ENCODE results near the gene ZNF254. TPM values are rescaled to one million over a fixed set of nuclear protein-coding genes. Genes with fewer than 3 reads are reported as not detected.
"Not testable (repeated sequence)": the region's sequence is repeated elsewhere in the genome, so short reads cannot be mapped to it uniquely, and the experiment has no call there.

The ZNF254 gene
- total RNA-seq, 1 donor: 15.2 TPM

- no peaks in the 10 kb centered on the region for H4K20me1 ChIP-seq (ENCODE audit: insufficient read depth, low read length)
- H3K27ac ChIP-seq (ENCODE audit: low read depth, low read length): no peak overlapping the region
- H3K27me3 ChIP-seq (ENCODE audit: insufficient read depth, low read length): no peaks in the 10 kb centered on the region
- TF ChIP-seq, protein P1, sequence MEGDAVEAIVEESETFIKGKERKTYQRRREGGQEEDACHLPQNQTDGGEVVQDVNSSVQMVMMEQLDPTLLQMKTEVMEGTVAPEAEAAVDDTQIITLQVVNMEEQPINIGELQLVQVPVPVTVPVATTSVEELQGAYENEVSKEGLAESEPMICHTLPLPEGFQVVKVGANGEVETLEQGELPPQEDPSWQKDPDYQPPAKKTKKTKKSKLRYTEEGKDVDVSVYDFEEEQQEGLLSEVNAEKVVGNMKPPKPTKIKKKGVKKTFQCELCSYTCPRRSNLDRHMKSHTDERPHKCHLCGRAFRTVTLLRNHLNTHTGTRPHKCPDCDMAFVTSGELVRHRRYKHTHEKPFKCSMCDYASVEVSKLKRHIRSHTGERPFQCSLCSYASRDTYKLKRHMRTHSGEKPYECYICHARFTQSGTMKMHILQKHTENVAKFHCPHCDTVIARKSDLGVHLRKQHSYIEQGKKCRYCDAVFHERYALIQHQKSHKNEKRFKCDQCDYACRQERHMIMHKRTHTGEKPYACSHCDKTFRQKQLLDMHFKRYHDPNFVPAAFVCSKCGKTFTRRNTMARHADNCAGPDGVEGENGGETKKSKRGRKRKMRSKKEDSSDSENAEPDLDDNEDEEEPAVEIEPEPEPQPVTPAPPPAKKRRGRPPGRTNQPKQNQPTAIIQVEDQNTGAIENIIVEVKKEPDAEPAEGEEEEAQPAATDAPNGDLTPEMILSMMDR (IDR thresholded peaks at IDR 0.05; ENCODE audit: extremely low read depth, low read depth, low read length): no peak
- H3K36me3 ChIP-seq (ENCODE audit: insufficient read depth, low read length): peaks cover 23% of the 10 kb centered on the region
- no peak overlapping the region for H3K4me2 ChIP-seq (ENCODE audit: insufficient read depth, low read length)
- no peaks in the 10 kb centered on the region for H3K4me1 ChIP-seq (ENCODE audit: insufficient read depth, low read length)
- no peak for DNase-seq (ENCODE audit: insufficient read length, low spot score, missing footprints)
- H3K79me2 ChIP-seq (ENCODE audit: insufficient read depth, low read length): no peaks in the 10 kb centered on the region
- H3K4me3 ChIP-seq (ENCODE audit: insufficient read depth, low read length): no peak overlapping the region
- no peak overlapping the region for H2AFZ ChIP-seq (ENCODE audit: low read length)
- H3K9me3 ChIP-seq (ENCODE audit: low read depth, low read length): no peaks in the 10 kb centered on the region
Measured at GRCh38 chr19:24071078-24071477, 15.9 kb upstream of the ZNF254 start.

DNA sequence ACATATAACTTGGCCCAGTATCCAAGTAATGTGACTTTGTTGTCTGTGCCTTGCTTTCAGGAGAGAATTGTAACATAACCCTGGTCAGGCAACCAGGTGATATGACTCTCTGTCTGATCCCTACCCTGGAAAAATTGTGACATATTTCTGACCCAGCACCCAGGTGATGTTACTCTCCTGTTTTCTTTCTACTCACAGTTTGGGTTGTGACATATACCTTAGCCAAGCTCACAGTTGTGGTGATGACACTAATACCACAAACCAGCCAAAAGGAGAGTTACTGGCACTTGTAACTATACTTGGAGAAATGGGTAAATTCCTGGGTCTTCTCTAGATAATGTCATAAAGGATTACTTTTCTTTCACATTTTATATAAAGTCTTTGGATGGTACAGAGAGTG, 14.3 kb upstream of the ZNF254 start:
- H3K4me3 ChIP-seq (ENCODE audit: insufficient read depth, low read length): no peak overlapping the region
- TF ChIP-seq, protein P1 (IDR thresholded peaks at IDR 0.05; ENCODE audit: extremely low read depth, low read depth, low read length): no peak
- H3K79me2 ChIP-seq (ENCODE audit: insufficient read depth, low read length): no peaks in the 10 kb centered on the region
- no peaks in the 10 kb centered on the region for H3K9me3 ChIP-seq (ENCODE audit: low read depth, low read length)
- no peak overlapping the region for H2AFZ ChIP-seq (ENCODE audit: low read length)
- peaks cover 3% of the 10 kb centered on the region for H4K20me1 ChIP-seq (ENCODE audit: insufficient read depth, low read length)
- no peaks in the 10 kb centered on the region for H3K27me3 ChIP-seq (ENCODE audit: insufficient read depth, low read length)
- H3K4me1 ChIP-seq (ENCODE audit: insufficient read depth, low read length): no peaks in the 10 kb centered on the region
- H3K27ac ChIP-seq (ENCODE audit: low read depth, low read length): no peak overlapping the region
- no peak overlapping the region for H3K4me2 ChIP-seq (ENCODE audit: insufficient read depth, low read length)
- DNase-seq (ENCODE audit: insufficient read length, low spot score, missing footprints): no peak
- peaks cover 14% of the 10 kb centered on the region for H3K36me3 ChIP-seq (ENCODE audit: insufficient read depth, low read length)

DNA sequence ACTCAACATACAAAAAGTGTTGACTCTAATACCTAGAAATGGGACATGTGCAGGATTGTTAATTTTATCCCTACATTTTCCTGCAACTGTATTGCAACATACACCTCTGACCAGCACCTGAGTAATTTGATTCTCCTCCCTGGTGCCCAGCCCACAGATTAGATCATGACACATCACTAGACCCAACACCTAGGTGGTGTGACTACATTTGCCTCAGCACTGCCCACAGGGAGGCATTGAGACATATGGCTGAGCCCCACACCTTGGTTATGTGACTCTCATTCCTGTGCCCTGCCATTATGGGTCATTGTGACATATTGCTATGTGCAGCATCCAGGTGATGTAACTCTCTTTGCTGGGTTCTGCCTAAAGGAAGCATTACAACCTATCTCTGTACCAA, 13.2 kb upstream of the ZNF254 start:
- Histone ChIP-seq H3K4me1 (ENCODE audit: insufficient read depth, low read length) (no peaks in the 10 kb centered on the region), H3K79me2 (ENCODE audit: insufficient read depth, low read length) (no peaks in the 10 kb centered on the region), H4K20me1 (ENCODE audit: insufficient read depth, low read length) (peaks cover 3% of the 10 kb centered on the region), H3K27me3 (ENCODE audit: insufficient read depth, low read length) (no peaks in the 10 kb centered on the region), H3K27ac (ENCODE audit: low read depth, low read length) (no peak overlapping the region), H3K4me3 (ENCODE audit: insufficient read depth, low read length) (no peak overlapping the region), H3K36me3 (ENCODE audit: insufficient read depth, low read length) (peaks cover 11% of the 10 kb centered on the region), H2AFZ (ENCODE audit: low read length) (no peak overlapping the region), H3K9me3 (ENCODE audit: low read depth, low read length) (no peaks in the 10 kb centered on the region), H3K4me2 (ENCODE audit: insufficient read depth, low read length) (no peak overlapping the region)
- DNase-seq (ENCODE audit: insufficient read length, low spot score, missing footprints): no peak
- TF ChIP-seq, protein P1 (IDR thresholded peaks at IDR 0.05; ENCODE audit: extremely low read depth, low read depth, low read length): no peak

GRCh38 chr19:24074720-24075454, 12.1 kb upstream of the ZNF254 start:
- no peak overlapping the region for H3K4me3 ChIP-seq (ENCODE audit: insufficient read depth, low read length)
- no peaks in the 10 kb centered on the region for H3K27me3 ChIP-seq (ENCODE audit: insufficient read depth, low read length)
- no peak for DNase-seq (ENCODE audit: insufficient read length, low spot score, missing footprints)
- H3K4me2 ChIP-seq (ENCODE audit: insufficient read depth, low read length): no peak overlapping the region
- H3K27ac ChIP-seq (ENCODE audit: low read depth, low read length): no peak overlapping the region
- no peak overlapping the region for H2AFZ ChIP-seq (ENCODE audit: low read length)
- no peaks in the 10 kb centered on the region for H3K9me3 ChIP-seq (ENCODE audit: low read depth, low read length)
- H4K20me1 ChIP-seq (ENCODE audit: insufficient read depth, low read length): peaks cover 3% of the 10 kb centered on the region
- peaks cover 11% of the 10 kb centered on the region for H3K36me3 ChIP-seq (ENCODE audit: insufficient read depth, low read length)
- H3K79me2 ChIP-seq (ENCODE audit: insufficient read depth, low read length): no peaks in the 10 kb centered on the region
- no peaks in the 10 kb centered on the region for H3K4me1 ChIP-seq (ENCODE audit: insufficient read depth, low read length)
- TF ChIP-seq, protein P1 (IDR thresholded peaks at IDR 0.05; ENCODE audit: extremely low read depth, low read depth, low read length): no peak

- not testable (repeated sequence) for H4K20me1 ChIP-seq (ENCODE audit: insufficient read depth, low read length); H3K27me3 ChIP-seq (ENCODE audit: insufficient read depth, low read length); DNase-seq (ENCODE audit: insufficient read length, low spot score, missing footprints); H3K4me3 ChIP-seq (ENCODE audit: insufficient read depth, low read length); H3K4me2 ChIP-seq (ENCODE audit: insufficient read depth, low read length); H3K79me2 ChIP-seq (ENCODE audit: insufficient read depth, low read length); H3K27ac ChIP-seq (ENCODE audit: low read depth, low read length); H3K9me3 ChIP-seq (ENCODE audit: low read depth, low read length); H2AFZ ChIP-seq (ENCODE audit: low read length); H3K4me1 ChIP-seq (ENCODE audit: insufficient read depth, low read length)
- peaks cover 11% of the 10 kb centered on the region for H3K36me3 ChIP-seq (ENCODE audit: insufficient read depth, low read length)
Measured at GRCh38 chr19:24075530-24075929, 11.5 kb upstream of the ZNF254 start.
